Stimulated activated CD4-positive, alpha-beta T cell treated with anti-CD3 and anti-CD28 coated beads, Interleukin-12 subunit alpha, Interleukin-12 subunit beta, amount 100 ng/mL, for 4 hours (primary cell): ENCODE measurements around the gene BRD3.

Experiments
- DNase-seq: peaks from one replicate; pipeline ENCODE4 v3.0.0-alpha.2; 2020

Gene BRD3

GRCh38 chr9:134053941-134054761 lies 13.7 kb downstream of the BRD3 start:
- DNase-seq: no peak

- no peak for DNase-seq
Measured at GRCh38 chr9:134053401-134053871, 14.4 kb downstream of the BRD3 start.

- no peak for DNase-seq
Measured at GRCh38 chr9:134052941-134053340, 14.9 kb downstream of the BRD3 start.

GRCh38 chr9:134052491-134052890 lies 15.3 kb downstream of the BRD3 start:
- DNase-seq: no peak

DNA sequence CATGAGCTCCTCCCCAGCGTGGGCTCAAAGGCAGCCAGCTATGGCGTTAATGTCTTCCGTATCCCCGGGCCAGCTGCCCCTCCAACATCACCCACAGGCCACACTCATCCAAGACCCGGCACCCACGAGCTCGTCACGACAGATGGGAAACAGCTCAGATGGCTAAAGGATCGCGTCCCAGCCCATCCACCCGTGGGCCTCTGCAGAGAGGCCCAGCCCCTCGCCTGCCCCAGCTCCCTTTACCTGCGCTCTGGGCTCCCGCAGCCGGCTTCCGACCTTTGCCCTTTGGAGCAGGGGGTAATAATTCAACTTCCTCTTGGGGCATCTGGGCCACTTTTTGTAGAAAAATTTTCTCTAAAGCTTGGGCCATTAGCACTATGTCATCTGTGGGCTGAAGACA lies 16.5 kb downstream of the BRD3 start:
- DNase-seq: no peak

- no peak for DNase-seq
Measured at GRCh38 chr9:134050726-134051125, 17.1 kb downstream of the BRD3 start.

GRCh38 chr9:134049772-134050588 lies 17.8 kb downstream of the BRD3 start:
- no peak for DNase-seq

- DNase-seq: no peak
Measured at GRCh38 chr9:134049236-134049635, 18.6 kb downstream of the BRD3 start.

DNA sequence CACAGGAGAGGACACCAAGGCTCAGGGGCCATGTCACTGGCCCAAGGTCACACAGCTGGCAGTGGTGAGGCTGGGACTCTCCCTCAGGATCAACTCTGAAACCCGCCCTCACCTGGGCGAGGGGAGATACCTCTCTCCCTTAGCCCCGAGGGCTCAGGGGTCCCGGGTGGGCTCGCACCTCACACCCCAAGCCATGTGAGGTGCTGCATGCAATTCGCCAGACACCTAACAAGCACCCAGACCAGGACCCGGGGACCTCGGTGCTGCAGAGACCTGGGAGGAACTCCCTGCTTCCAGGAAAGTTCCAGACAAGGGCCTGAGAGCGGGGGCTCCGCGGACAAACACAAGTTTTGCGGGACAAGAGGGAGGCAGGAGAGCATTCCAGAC lies 19.3 kb downstream of the BRD3 start:
- no peak for DNase-seq

DNA sequence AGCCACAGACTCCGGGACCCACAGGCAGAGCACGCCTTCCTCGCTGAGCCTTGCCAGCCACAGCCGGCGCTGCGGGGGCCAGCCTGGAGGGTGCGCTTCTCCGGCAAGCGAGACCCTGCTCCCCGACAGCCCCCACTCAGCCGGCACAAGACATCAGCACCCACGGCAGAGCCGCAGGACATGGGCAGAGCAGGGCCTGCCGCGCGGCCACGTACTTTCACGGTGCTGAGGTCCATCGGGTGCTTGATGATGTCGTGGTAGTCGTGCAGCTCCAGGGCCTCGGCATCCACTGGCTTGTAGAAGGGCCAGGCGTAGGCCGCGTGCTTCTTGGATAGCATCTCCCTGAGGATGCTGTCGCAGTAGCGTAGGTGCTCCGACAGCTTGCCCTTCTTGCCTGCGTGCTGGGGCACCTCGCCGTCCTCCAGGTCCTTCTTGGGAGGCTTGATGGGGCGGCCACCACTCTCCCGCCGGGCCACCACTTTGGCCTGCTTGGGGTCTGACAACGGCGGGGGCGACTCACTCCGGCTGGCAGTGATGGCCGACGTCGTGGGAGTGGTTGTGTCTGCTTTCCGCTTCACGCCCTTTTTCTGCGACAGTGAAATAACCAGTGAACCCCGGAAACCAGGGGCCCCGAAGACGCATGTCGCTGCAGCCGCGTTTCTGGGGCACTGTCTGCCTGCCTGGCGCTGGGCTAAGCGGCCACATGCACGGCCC lies 19.8 kb downstream of the BRD3 start:
- DNase-seq: no peak

DNA sequence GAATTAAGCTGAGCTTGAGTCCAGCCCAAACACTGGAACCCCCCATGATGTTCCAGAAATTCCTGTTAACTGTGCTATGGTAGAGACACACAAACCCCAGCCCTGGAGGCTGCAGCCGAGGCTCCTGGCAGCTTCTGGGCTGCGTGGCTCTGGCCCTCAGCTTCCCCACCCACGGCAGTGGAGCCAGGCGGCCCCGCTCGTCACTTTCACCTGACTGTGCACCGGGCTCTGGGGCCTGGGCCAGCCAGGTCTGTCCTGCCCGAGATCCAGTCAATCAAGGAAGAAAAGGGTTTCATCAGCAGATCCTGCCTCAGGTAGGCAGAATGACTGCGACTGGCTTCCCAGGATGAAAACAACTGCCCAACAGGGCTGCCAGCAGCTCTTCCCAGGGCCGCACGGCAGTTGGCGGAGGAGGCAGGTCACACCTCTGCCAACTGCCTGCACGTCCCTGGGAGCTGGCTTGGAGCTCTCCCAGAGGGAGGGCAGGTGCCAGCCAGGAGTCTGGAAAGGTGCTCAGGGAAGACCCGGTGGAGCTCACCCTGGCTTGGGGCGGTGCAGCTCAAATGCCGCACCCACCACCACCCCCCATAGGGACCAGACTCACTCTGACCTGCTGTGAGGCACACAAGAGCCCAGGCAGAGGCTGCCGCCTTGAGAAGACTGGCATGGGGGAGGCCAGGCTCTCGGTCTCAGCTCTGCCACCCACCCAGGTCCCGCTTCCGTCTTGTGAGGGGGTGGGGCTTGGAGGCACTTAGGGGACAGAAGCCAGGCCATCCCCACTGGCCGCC lies 20.7 kb downstream of the BRD3 start:
- DNase-seq: no peak

- no peak for DNase-seq
Measured at GRCh38 chr9:134045841-134046544, 21.8 kb downstream of the BRD3 start.

DNA sequence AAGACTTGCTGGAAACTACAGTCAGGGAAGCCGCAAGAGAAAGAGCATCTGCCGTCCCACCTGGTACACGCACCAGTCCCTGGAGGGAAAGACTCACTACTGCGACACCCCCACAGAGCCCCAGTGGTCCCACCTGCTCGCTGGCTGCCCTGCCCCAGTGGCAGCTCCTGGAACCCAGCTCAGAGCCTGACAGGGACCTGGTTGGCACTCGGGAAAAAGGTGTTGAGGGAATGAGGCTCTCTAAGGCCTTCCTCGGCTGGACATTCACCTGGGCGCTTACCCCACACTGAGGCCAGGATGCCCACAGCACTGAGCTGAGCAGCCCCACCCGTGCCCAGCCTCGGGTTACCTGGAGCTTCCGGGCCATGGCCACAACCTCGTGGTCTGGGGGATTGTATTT lies 22.9 kb downstream of the BRD3 start:
- no peak for DNase-seq

GRCh38 chr9:134043531-134043988 lies 24.3 kb downstream of the BRD3 start:
- no peak for DNase-seq

DNA sequence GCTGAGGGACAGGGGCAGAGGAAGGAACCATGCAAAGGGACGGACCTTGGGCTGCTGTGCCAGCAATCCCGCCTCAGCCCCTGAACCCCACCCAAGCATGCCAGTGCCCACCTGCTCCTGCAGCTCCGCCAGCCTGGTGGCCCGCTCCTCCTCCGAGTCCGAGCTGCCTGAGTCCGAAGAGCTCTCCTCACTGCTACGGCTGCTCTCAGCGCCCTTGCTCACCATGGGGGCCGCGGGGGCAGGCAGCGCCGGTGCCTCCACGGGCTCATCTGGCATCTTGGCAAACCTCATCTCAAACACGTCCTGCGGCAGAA lies 26.2 kb downstream of the BRD3 start:
- DNase-seq: no peak

DNA sequence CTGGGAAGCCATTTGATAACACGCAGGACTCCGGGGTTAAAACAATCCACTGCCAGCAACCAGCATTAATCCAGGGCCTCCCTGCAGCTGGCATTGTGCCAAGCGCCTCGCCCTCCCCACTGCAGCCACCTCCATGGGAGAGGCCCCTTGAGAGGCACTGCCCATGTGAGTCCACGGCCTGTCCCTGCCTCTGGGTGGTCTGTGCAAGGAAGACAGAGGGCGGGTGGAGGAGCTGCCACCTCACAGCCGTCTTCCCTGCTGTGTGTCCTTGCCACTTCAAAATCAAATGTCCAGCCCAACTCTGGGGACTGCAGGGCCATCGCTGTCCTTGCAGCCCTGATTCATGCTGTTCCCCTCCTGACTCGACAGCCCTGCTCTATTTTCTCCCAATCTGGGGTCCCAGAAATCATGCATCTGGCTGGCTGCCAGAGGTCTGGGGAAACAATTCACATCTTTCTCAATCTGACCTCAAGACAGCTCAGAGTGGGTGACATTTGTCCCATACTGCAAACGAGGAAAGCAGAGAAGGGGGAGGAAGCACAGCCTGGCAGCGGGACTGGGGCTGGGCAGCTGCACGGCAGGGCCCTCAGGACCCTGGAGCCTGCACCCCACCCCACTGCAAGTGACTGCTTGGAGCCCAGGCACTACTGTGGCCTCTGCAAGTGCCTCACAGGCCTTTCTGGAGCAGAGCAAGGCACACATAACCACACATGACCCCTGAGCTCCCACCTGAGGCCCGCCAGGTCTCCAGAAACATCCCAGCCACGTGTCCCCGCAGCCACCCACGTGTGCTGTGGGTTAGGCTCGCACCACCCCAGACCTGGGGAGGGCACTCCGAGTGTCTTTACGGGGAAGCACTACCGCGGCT lies 26.8 kb downstream of the BRD3 start:
- no peak for DNase-seq

DNA sequence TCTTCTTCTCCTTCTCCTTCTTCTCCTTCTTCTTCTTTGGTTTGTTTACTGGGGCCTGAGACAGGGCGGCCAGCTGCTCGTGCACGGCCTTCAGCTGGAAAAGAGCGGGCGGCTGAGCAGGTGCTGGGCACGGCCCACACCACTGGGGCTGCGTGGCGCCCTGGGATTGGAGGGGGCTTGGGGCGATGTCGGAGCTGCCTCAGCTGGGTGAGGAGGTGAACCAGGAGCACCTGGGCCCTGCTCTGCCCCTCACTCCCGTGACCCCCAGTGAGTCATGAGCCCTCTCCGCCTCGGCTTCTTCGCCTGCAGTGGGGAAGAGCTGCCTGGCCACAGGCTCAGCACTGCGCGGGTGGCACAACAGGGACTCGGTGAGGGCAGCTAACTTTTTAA lies 27.7 kb downstream of the BRD3 start:
- no peak for DNase-seq

GRCh38 chr9:134039386-134040175 lies 28.2 kb downstream of the BRD3 start:
- no peak for DNase-seq

- no peak for DNase-seq
Measured at GRCh38 chr9:134037641-134038040, 30.2 kb downstream of the BRD3 start.

DNA sequence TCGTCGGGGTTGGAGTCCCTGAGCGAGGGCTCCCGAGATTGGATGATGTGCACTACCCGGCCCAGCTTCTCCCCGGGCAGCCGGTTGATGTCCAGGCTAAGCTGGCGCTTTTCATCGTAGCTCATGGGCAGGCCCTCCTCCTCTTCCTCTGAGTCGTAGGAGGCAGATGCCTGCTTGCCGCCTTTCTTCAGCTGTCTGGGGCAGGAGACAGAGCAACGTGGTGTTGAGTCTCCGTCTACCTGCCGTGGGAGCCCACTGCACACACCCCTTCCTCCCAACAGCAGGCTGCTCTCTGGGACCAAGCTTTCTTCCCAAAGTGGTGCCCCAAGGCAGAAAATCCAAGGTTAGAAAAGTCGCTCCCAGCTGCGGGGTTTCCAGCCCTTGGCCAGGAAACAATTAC lies 31.7 kb downstream of the BRD3 start:
- DNase-seq: no peak
